Renal pelvis (tissue), 3 donors: Measurements from ENCODE around the gene NFS1. TPM values are rescaled to one million over a fixed set of nuclear protein-coding genes. Genes with fewer than 3 reads are reported as not detected.

Source experiments
- polyA plus RNA-seq, 3 donors: library from polyadenylated mRNA; unstranded; fragments of 120-200 nt; gene quantifications; one replicate each; pipeline ENCODE4 v1.2.1, GENCODE V29; 2013; ENCODE audit not compliant: insufficient read length in 3 of 3

Gene NFS1
- polyA plus RNA-seq, 3 donors = 27.3 to 31.6 (median 31.1) TPM

Other genes starting within 250 kb of the NFS1 start
- gene CEP250, start 243.8 kb downstream of the NFS1 start, polyA plus RNA-seq = 10 to 100 TPM; 56.7 to 65.5 (median 64.3) TPM
- not detected for gene C20orf173, start 169.7 kb downstream of the NFS1 start, polyA plus RNA-seq
- gene ERGIC3, start 157.3 kb downstream of the NFS1 start, polyA plus RNA-seq = 100 to 1,000 TPM; 348 to 369 (median 365) TPM
- gene SPAG4, start 83.5 kb downstream of the NFS1 start, polyA plus RNA-seq = 1 to 10 TPM; 2.6 to 6.5 (median 4.6) TPM
- gene CPNE1, start 34.5 kb downstream of the NFS1 start, polyA plus RNA-seq = 100 to 1,000 TPM; 166 to 209 (median 203) TPM
- 100 to 1,000 TPM in 2 of 3 donors, 10 to 100 TPM in 1; 94.7 to 106 (median 102) TPM for gene RBM12, start 34.5 kb downstream of the NFS1 start, polyA plus RNA-seq
- 100 to 1,000 TPM in 1 of 3 donors, 10 to 100 TPM in 2; 76.5 to 100 (median 91.1) TPM for gene ROMO1, start 53 bp upstream of the NFS1 start, polyA plus RNA-seq
- gene RBM39, start 42.9 kb upstream of the NFS1 start, polyA plus RNA-seq = 100 to 1,000 TPM; 540 to 689 (median 646) TPM
- 10 to 100 TPM; 30.2 to 34.8 (median 32.2) TPM for gene PHF20, start 72.7 kb upstream of the NFS1 start, polyA plus RNA-seq